Neural cell (in vitro differentiated cells): ENCODE data around the gene ZBTB21.

Source experiments
- CTCF ChIP-seq: fragments of 450-650 bp; IDR thresholded peaks from 2 replicates; pipeline ENCODE4 v1.5.1; 2014; ENCODE audit warnings: antibody characterized with exemption, mild to moderate bottlenecking, moderate library complexity; ENCODE audit not compliant: poor library complexity, severe bottlenecking
- EP300 ChIP-seq: fragments of 450-650 bp; conservative IDR thresholded peaks from 2 replicates; pipeline ENCODE4 v1.6.1; 2014; ENCODE audit warnings: antibody characterized with exemption, mild to moderate bottlenecking, moderate library complexity; ENCODE audit not compliant: poor library complexity, severe bottlenecking
- MXI1 ChIP-seq: fragments of 450-650 bp; conservative IDR thresholded peaks from 2 replicates; pipeline ENCODE4 v1.6.1; 2014; ENCODE audit warnings: antibody characterized with exemption, mild to moderate bottlenecking; ENCODE audit not compliant: poor library complexity, severe bottlenecking
- RAD21 ChIP-seq: fragments of 450-650 bp; conservative IDR thresholded peaks from 2 replicates; pipeline ENCODE4 v1.6.1; 2014; ENCODE audit warnings: antibody characterized with exemption, mild to moderate bottlenecking, moderate library complexity
- SMC3 ChIP-seq: fragments of 450-650 bp; conservative IDR thresholded peaks from 2 replicates; pipeline ENCODE4 v1.6.1; 2014; ENCODE audit warnings: antibody characterized with exemption, mild to moderate bottlenecking, moderate library complexity; ENCODE audit not compliant: poor library complexity
- TAF1 ChIP-seq: IDR thresholded peaks from 2 replicates; pipeline ENCODE4 v1.6.1; 2012; ENCODE audit warnings: low read depth

- TF ChIP-seq SMC3 (no peak), CTCF (no peak), MXI1 (no peak), EP300 (no peak), RAD21 (no peak), TAF1 (no peak)
Observed at GRCh38 chr21:41995577-41995976, 14.6 kb downstream of the ZBTB21 start.
